Activated B cell treated with CpG ODN at 0.5 μM for 24 hours (primary cell): ENCODE results near the gene ANKRD13A. TPM values are rescaled to one million over a fixed set of nuclear protein-coding genes. Genes with fewer than 3 reads are reported as not detected.
A peak's percentile ranks its signal among the peaks of the same experiment; 100 is the strongest.
"Not testable (repeated sequence)": the region's sequence is repeated elsewhere in the genome, so short reads cannot be mapped to it uniquely, and the experiment has no call there.

Source experiments
- ATAC-seq: fragments of 200-7000 bp; cut with Tn5 transposase; one replicate; pipeline ENCODE4 v1.10.0; 2021; ENCODE audit warnings: low read depth, mild to moderate bottlenecking, moderate library complexity
- CTCF ChIA-PET: fragments of 350-600 bp; sonication (Branson Sonifier 250); formaldehyde crosslinking; loops from one replicate; lab custom pipeline; 2021; ENCODE audit warnings: antibody characterized with exemption; lab: Charles Lee
- POLR2A ChIA-PET: fragments of 350-600 bp; sonication (Branson Sonifier 250); formaldehyde crosslinking; loops from one replicate; lab custom pipeline; 2021; ENCODE audit warnings: antibody characterized with exemption; lab: Charles Lee
- DNase-seq: peaks from one replicate; pipeline ENCODE4 v3.0.0; 2022
- H3K27ac Mint-ChIP-seq: one replicate; pipeline ENCODE4 v1.8.0; 2020; ENCODE audit warnings: mixed read lengths
- H3K27me3 Mint-ChIP-seq: one replicate; pipeline ENCODE4 v1.8.0; 2021; ENCODE audit warnings: mixed read lengths
- H3K36me3 Mint-ChIP-seq: one replicate; pipeline ENCODE4 v1.8.0; 2021; ENCODE audit warnings: low read depth, mixed read lengths
- H3K4me1 Mint-ChIP-seq: one replicate; pipeline ENCODE4 v1.8.0; 2021; ENCODE audit warnings: mixed read lengths
- H3K4me3 Mint-ChIP-seq: one replicate; pipeline ENCODE4 v1.8.0; 2020; ENCODE audit warnings: mild to moderate bottlenecking, mixed read lengths
- H3K9me3 Mint-ChIP-seq: one replicate; pipeline ENCODE4 v1.8.0; 2020; ENCODE audit warnings: mixed read lengths
- CTCF ChIP-seq: fragments of 200-600 bp; IDR thresholded peaks from one replicate; pipeline ENCODE4 v1.8.0; 2022; ENCODE audit warnings: antibody characterized with exemption, mild to moderate bottlenecking
- intact Hi-C: fragments of 100-400 bp; cut with micrococcal nuclease; formaldehyde crosslinking; loops from one replicate; pipeline ENCODE4 v1.15.1; 2024
- total RNA-seq: library from RNA; stranded (reverse); gene quantifications from 2 replicates; pipeline ENCODE4 v1.2.3, GENCODE V29; 2022

The ANKRD13A gene
- total RNA-seq, 1 donor from 2014 or later = 135 TPM

DNA sequence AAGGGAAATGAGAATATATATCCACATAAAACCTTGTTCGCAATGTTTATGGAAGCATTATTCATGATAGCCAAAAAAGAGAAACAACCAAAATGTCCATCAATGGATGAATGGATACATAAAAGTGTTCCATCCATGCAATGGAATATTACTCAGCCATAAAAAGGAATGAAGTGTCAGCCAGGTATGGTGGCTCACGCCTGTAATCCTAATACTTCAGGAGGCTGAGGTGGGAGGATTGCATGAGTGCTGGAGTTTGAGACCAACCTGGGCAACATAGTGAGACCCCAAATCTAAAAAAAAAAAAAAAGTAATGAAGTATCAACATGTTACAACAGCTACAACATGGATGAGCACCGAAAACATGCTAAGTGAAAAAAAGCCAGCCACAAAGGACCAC, 72.7 kb downstream of the ANKRD13A start:
- DNase-seq (no peak), ATAC-seq (no peak)
- TF ChIP-seq CTCF = no peak
- H3K9me3 Mint-ChIP-seq = no peaks in the 10 kb centered on the region
- no peaks in the 10 kb centered on the region for H3K27me3 Mint-ChIP-seq
- H3K4me1 Mint-ChIP-seq = peaks cover 15% of the 10 kb centered on the region
- intact Hi-C loops = no loop called here
- H3K36me3 Mint-ChIP-seq = no peaks in the 10 kb centered on the region
- CTCF ChIA-PET = no interaction called here
- POLR2A ChIA-PET = no interaction called here
- no peak overlapping the region for H3K4me3 Mint-ChIP-seq
- no peak overlapping the region for H3K27ac Mint-ChIP-seq

DNA sequence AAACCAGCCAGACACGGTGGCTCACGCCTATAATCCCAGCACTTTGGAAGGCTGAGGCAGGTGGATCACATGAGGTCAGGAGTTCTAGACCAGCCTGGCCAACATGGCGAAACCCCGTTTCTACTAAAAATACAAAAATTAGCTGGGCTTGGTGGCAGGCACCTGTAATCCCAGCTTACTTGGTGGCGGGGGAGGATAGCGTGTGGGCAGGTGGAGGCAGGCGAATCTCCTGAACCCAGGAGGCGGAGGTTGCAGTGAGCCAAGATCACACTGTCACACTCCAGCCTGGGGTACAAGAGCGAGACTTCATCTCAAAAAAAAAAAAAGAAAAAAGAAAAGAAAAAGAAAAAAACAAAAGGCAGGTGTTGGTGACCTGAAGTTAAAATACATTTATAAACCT, 73.4 kb downstream of the ANKRD13A start:
- H3K27me3 Mint-ChIP-seq, POLR2A ChIA-PET, intact Hi-C loops, H3K9me3 Mint-ChIP-seq, H3K4me3 Mint-ChIP-seq, ATAC-seq, H3K36me3 Mint-ChIP-seq, CTCF ChIA-PET, DNase-seq, H3K27ac Mint-ChIP-seq: not testable (repeated sequence)
- H3K4me1 Mint-ChIP-seq = peaks cover 15% of the 10 kb centered on the region

- CTCF ChIA-PET = interaction anchor here (0.9 to 1.0 kb wide), 2 partner anchors 12 to 22 kb away, joined by 3 to 4 read pairs; no protein-coding TSS in a partner anchor
- POLR2A ChIA-PET = no interaction called here
- peaks cover 15% of the 10 kb centered on the region for H3K4me1 Mint-ChIP-seq
- peak overlapping the region; percentile 82 for H3K4me3 Mint-ChIP-seq
- no peak for DNase-seq
- intact Hi-C loops = no loop called here
- no peak for TF ChIP-seq CTCF
- H3K27me3 Mint-ChIP-seq = no peaks in the 10 kb centered on the region
- H3K36me3 Mint-ChIP-seq = no peaks in the 10 kb centered on the region
- peak overlapping the region; percentile 41 for H3K27ac Mint-ChIP-seq
- no peaks in the 10 kb centered on the region for H3K9me3 Mint-ChIP-seq
- ATAC-seq = peak; percentile 34
Observed at GRCh38 chr12:110073049-110073831, 74.0 kb downstream of the ANKRD13A start.

DNA sequence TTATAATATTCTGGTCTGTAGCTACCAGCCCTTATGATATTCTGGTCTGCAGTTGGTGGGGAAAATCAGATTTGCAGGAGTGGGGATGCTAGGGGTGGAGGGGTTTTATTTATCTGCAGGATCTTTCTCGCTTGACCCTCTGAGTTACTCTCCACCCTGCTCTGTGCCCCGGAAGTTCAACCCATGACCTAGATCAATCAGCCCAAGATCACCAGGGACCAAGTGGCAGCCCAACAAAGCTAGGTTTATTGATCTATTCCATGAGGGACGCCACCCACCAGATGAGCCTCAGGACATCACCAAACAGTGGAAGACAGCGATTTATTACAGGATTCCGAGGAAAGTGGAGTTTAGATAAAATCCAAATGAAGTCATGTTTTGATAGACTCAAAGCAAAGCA, 74.9 kb downstream of the ANKRD13A start:
- peaks cover 19% of the 10 kb centered on the region for H3K4me1 Mint-ChIP-seq
- no peaks in the 10 kb centered on the region for H3K27me3 Mint-ChIP-seq
- H3K27ac Mint-ChIP-seq = no peak overlapping the region
- no peaks in the 10 kb centered on the region for H3K36me3 Mint-ChIP-seq
- no peak for DNase-seq
- H3K9me3 Mint-ChIP-seq = no peaks in the 10 kb centered on the region
- no peak overlapping the region for H3K4me3 Mint-ChIP-seq
- no peak for TF ChIP-seq CTCF
- no peak for ATAC-seq
- ChIA-PET CTCF (interaction anchor here (0.9 to 1.0 kb wide), 2 partner anchors 11 to 21 kb away, joined by 3 to 4 read pairs; no protein-coding TSS in a partner anchor), POLR2A (no interaction called here)
- intact Hi-C loops = no loop called here

DNA sequence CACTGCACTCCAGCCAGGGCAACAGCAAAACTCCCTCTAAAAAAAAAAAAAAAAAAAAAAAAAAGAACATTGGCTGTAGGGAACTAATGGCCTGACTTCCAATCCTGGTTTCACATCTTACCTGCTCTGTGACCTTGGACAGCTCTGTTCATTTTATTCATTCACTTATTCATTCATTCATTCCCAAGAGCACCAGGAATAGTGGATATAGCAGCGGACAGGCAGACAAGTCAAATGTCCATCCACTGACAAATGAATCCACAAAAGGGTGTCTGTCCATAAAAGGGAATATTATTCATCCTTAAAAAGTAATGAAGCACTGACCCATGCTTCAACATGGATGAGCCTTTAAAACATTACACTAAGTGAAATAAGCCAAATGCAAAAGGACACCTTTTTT, 76.7 kb downstream of the ANKRD13A start:
- Mint-ChIP-seq H3K4me3 (no peak overlapping the region), H3K27me3 (no peaks in the 10 kb centered on the region), H3K9me3 (peaks cover 3% of the 10 kb centered on the region), H3K27ac (no peak overlapping the region), H3K4me1 (peaks cover 37% of the 10 kb centered on the region), H3K36me3 (no peaks in the 10 kb centered on the region)
- ATAC-seq (no peak), DNase-seq (no peak)
- ChIA-PET CTCF (no interaction called here), POLR2A (interaction anchor here (0.7 kb wide), 1 partner anchor 304 kb away, joined by 6 read pairs; no protein-coding TSS in a partner anchor)
- intact Hi-C loops = no loop called here
- no peak for TF ChIP-seq CTCF
